GM19238 (cell line): ENCODE results near the gene ESR2.
"Not testable (repeated sequence)": the region's sequence is repeated elsewhere in the genome, so short reads cannot be mapped to it uniquely, and the experiment has no call there.

Source experiments
- DNase-seq: peaks from one replicate; pipeline ENCODE4 v3.0.0; 2011; ENCODE audit warnings: low spot score; ENCODE audit not compliant: insufficient read length

Gene ESR2

DNA sequence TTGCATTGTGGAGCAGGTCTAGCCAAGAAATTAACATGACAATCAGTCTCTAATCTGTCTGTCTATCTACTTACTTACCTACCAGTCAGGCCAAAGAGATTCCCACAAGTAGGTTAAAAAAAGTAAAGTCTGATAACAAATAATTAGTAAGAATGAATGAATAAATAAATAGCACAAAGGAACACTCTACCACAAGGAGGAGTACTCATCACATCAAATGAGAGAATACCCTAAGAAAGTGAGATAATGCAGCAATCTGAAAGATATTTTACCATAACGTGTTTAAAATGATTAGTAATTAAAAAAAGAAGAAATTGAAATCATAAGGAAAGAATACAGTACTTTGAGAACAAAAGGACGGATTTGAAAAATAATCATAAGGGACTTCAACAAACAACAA, 254.1 kb downstream of the ESR2 start:
- no peak for DNase-seq

DNA sequence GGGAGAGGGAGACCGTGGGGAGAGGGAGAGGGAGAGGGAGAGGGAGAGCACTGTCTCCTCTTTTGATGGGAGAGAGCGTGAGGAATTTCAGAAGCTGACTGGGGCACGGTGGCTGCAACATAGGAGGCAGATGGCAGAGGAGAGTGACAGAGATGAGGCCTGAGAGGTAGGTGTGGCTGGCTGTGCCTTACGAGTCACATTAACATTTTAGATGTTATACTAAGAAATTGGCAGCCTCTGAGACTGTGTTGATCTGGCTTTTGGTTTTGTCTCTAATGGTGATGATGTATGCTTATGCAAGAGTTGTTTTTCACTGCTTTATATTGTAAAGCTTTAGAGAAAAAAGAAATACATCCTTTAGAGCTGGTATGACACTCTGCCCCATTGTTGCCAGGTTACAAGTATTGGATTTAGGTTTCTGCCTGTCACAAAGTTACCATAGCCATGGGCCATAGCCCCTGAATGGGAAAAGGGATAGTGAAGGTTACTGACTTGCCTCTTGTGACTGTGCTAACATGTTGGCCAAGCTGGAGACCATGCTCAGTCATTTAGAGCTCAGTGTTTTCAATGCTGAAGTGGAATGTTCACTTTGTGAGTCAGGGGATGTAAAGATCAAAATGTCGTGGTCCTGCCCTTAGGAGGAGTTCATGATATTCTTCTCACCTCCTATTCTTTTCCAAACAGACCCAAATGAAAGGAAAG, 255.2 kb downstream of the ESR2 start:
- DNase-seq, result no peak

DNA sequence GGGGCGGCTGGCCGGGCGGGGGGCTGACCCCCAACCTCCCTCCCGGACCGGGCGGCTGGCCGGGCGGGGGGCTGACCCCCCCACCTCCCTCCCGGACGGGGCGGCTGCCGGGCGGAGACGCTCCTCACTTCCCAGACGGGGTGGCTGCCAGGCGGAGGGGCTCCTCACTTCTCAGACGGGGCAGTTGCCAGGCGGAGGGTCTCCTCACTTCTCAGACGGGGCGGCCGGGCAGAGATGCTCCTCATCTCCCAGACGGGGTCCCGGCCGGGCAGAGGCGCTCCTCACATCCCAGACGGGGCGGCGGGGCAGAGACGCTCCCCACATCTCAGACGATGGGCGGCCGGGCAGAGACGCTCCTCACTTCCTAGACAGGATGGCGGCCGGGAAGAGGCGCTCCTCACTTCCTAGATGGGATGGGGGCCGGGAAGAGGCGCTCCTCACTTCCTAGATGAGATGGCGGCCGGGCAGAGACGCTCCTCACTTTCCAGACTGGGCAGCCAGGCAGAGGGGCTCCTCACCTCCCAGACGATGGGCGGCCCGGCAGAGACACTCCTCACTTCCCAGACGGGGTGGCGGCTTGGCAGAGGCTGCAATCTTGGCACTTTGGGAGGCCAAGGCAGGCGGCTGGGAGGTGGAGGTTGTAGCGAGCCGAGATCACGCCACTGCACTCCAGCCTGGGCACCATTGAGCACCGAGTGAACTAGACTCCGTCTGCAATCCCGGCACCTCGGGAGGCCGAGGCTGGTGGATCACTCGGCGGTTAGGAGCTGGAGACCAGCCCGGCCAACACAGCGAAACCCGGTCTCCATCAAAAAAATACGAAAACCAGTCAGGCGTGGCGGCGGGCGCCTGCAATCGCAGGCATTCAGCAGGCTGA, 256.1 kb downstream of the ESR2 start:
- not testable (repeated sequence) for DNase-seq

DNA sequence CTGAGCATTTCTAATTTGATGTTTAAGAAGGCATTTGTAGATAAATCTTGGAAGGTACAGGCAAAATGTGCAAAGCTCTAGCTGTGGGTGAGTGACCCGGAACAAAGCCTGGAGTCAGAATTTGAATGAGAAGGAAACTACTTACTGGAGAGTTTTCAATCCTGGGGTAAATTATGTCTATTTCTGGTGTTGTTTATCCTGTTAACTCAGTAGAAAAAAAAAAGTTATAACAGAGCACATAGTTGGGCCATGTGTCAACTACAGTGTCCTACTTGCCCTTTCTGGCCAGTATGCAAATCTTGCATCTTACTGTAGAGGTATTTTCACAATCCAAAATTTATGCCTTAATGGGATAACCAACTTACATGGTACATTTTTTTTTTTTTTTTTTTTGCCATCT, 259.0 kb downstream of the ESR2 start:
- DNase-seq, result no peak
